Transverse colon (tissue), 4 donors: ENCODE measurements around the gene MDFIC.

Experiments
- EP300 ChIP-seq: sonication (generic); formaldehyde crosslinking; IDR thresholded peaks from one replicate; pipeline ENCODE4 v1.6.1; 2017; ENCODE audit warnings: antibody characterized with exemption, low read depth
- POLR2A ChIP-seq: fragments of 450-650 bp; IDR thresholded peaks from one replicate; pipeline ENCODE4 v1.6.1; 2016; ENCODE audit warnings: antibody characterized with exemption, mild to moderate bottlenecking, moderate library complexity
- POLR2AphosphoS5 ChIP-seq, 3 donors: sonication (generic); formaldehyde crosslinking; IDR thresholded peaks; one replicate each; pipeline ENCODE4 v1.6.1; 2016; ENCODE audit warnings: antibody characterized with exemption in 3 of 3
- TF ChIP-seq, protein P1 (sequence below), 5 experiments: fragments of 200-600 bp in 3 of 5; fragments of 450-650 bp in 2 of 5; sonication (generic) in 3 of 5; IDR thresholded peaks; 1 replicate in 2 of 5; 2 replicates in 3 of 5; pipeline ENCODE4 v1.5.1; 2016 to 2017; ENCODE audit warnings: antibody characterized with exemption in 5 of 5, inconsistent platforms in 3 of 5, mild to moderate bottlenecking in 2 of 5, moderate library complexity in 1 of 5

GRCh38 chr7:114981323-114981722 is 59.4 kb downstream of the MDFIC start:
- TF ChIP-seq, protein P1, sequence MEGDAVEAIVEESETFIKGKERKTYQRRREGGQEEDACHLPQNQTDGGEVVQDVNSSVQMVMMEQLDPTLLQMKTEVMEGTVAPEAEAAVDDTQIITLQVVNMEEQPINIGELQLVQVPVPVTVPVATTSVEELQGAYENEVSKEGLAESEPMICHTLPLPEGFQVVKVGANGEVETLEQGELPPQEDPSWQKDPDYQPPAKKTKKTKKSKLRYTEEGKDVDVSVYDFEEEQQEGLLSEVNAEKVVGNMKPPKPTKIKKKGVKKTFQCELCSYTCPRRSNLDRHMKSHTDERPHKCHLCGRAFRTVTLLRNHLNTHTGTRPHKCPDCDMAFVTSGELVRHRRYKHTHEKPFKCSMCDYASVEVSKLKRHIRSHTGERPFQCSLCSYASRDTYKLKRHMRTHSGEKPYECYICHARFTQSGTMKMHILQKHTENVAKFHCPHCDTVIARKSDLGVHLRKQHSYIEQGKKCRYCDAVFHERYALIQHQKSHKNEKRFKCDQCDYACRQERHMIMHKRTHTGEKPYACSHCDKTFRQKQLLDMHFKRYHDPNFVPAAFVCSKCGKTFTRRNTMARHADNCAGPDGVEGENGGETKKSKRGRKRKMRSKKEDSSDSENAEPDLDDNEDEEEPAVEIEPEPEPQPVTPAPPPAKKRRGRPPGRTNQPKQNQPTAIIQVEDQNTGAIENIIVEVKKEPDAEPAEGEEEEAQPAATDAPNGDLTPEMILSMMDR (IDR thresholded peaks at IDR 0.05) = no peak
- no peak for TF ChIP-seq POLR2A
- no peak for TF ChIP-seq POLR2AphosphoS5 (IDR thresholded peaks at IDR 0.05)
- no peak for TF ChIP-seq EP300
